ENCODE measurements around the gene UBE2H. TPM values are rescaled to one million over a fixed set of nuclear protein-coding genes. Genes with fewer than 3 reads are reported as not detected.

Gene UBE2H
- total and polyA plus RNA-seq, 10 of the 15 experiments (the other 5 are each of a cell fraction or from before 2014, with no cell fraction given): 15.6 to 75.5 (median 32.8) TPM

DNA sequence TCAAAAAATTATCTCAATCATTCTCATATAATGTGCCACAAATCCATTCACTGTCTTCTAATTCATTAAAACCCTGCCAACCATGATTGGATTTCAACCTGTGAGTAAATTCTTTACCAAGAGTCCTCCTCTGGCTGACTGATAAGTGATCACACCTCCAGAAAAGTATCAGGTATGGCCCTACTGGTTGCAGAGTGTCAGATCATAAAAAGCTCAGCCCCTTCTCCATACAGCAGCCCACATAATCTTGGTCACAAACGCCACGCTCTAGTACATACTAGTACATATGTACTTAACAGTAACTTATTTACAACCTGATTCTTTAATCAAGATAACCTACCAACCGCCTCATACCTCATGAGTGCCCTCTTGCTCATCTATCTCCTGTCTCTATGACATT is 26.1 kb downstream of the UBE2H start:
- Histone ChIP-seq H3K36me3 (ENCODE audit: control insufficient read depth in 2 of 2, insufficient read depth in 2 of 2, low read length in 1 of 2) (peaks cover 2 to 7% of the 10 kb centered on the region in 2 experiments; a peak in 3 of 4 replicates), H3K4me3 (no peak overlapping the region), H2AFZ (ENCODE audit: control insufficient read depth, low read depth, low read length) (no peak overlapping the region), H3K9ac (ENCODE audit: control insufficient read depth, insufficient read depth, low read length) (no peak overlapping the region), H3K79me2 (ENCODE audit: control insufficient read depth, insufficient read depth, low read length) (peaks cover 12% of the 10 kb centered on the region), H3K27ac (ENCODE audit: control insufficient read depth, insufficient read depth) (no peak overlapping the region), H4K20me1 (ENCODE audit: control insufficient read depth, insufficient read depth) (peaks cover 2% of the 10 kb centered on the region; the same call in 1 of the 2 replicates), H3K4me1 (ENCODE audit: control insufficient read depth, insufficient read depth, low read length) (peaks cover 16% of the 10 kb centered on the region), H3K9me3 (replicated peaks; ENCODE audit: control insufficient read depth, insufficient read depth, low read length) (no peaks in the 10 kb centered on the region), H3K4me2 (ENCODE audit: control insufficient read depth, insufficient read depth) (no peak overlapping the region), H3K27me3 (replicated peaks in 1 of 2; ENCODE audit: control insufficient read depth in 2 of 2, insufficient read depth in 2 of 2, low read length in 1 of 2) (no peaks in the 10 kb centered on the region)
- RAD21 ChIA-PET (ENCODE audit: unreplicated experiment): no interaction called here
- CTCF ChIA-PET: no interaction called here
- intact Hi-C loops (cut with micrococcal nuclease; ENCODE audit: unreplicated experiment): no loop called here
- POLR2A ChIA-PET: interaction anchor here (0.7 kb wide), 1 partner anchor 23 kb away, joined by 3 read pairs; no protein-coding TSS in a partner anchor
- no peak for DNase-seq (ENCODE audit: low read depth, low spot score)
- no peak for ATAC-seq
- in situ Hi-C loops (cut with MboI): no loop called here
- WGBS (ENCODE audit: insufficient coverage, insufficient replicate concordance, low lambda C conversion rate, missing lambda C conversion rate): 91% methylated on average over 3 of the region's 3 CpGs
- no peak for FAIRE-seq
- TF ChIP-seq CHD1 (IDR thresholded peaks at IDR 0.05; ENCODE audit: low read depth, low read length): no peak
- no peak for TF ChIP-seq CREM (IDR thresholded peaks at IDR 0.05; ENCODE audit: low read depth)
- TF ChIP-seq EED (IDR thresholded peaks at IDR 0.05; ENCODE audit: low read depth): no peak
- no peak for TF ChIP-seq NFYA (IDR thresholded peaks at IDR 0.05; ENCODE audit: borderline replicate concordance, low read depth, low read length)
- TF ChIP-seq, protein P1, sequence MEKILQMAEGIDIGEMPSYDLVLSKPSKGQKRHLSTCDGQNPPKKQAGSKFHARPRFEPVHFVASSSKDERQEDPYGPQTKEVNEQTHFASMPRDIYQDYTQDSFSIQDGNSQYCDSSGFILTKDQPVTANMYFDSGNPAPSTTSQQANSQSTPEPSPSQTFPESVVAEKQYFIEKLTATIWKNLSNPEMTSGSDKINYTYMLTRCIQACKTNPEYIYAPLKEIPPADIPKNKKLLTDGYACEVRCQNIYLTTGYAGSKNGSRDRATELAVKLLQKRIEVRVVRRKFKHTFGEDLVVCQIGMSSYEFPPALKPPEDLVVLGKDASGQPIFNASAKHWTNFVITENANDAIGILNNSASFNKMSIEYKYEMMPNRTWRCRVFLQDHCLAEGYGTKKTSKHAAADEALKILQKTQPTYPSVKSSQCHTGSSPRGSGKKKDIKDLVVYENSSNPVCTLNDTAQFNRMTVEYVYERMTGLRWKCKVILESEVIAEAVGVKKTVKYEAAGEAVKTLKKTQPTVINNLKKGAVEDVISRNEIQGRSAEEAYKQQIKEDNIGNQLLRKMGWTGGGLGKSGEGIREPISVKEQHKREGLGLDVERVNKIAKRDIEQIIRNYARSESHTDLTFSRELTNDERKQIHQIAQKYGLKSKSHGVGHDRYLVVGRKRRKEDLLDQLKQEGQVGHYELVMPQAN (conservative IDR thresholded peaks at IDR 0.05): no peak
- SMC1A ChIA-PET (ENCODE audit: uncharacterized antibody, unreplicated experiment): interaction anchor here (0.7 kb wide), 1 partner anchor 22 kb away, joined by 3 read pairs; no protein-coding TSS in a partner anchor
- no TSS peak for BruUV-seq (replicated peaks)

Data from GM12878 (cell line).